ENCODE results near the gene ZNF423.

DNA sequence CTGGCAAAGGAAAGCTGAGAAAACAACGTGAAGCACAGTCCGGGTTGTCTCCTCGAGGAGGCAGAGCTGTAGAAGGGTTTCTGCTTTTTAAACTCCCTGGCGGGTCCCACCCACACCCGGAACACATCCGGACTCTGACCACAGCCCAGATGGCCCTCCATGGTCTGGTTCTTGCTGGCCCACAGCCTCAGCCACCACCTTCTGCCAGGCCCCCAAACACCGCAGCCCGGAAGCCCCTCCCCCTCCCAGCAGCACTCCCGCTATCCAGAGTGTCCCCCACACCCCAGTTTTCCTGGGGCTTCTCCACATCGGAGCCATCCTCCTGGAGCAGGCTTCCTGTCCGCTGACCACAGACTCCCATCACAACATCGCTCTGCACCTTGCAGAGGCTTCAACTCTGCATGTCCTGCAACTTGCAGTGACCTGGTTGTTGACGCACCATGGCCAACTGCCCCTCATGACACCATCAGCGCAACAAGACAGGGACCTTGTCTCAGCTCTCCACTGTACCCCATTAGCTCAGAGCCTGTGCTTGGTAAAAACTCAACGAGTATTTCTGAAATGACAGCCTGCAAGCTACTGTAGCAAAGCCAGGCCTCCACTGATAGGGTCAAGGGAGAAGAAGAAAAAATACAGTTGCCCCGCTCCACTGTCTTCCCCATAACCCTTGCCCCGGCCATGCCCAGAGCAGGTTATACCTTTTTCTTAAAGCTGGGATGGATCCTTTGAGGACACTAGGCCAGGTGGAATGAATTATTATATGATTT lies 352.5 kb downstream of the ZNF423 start:
- TF ChIP-seq, protein P1, sequence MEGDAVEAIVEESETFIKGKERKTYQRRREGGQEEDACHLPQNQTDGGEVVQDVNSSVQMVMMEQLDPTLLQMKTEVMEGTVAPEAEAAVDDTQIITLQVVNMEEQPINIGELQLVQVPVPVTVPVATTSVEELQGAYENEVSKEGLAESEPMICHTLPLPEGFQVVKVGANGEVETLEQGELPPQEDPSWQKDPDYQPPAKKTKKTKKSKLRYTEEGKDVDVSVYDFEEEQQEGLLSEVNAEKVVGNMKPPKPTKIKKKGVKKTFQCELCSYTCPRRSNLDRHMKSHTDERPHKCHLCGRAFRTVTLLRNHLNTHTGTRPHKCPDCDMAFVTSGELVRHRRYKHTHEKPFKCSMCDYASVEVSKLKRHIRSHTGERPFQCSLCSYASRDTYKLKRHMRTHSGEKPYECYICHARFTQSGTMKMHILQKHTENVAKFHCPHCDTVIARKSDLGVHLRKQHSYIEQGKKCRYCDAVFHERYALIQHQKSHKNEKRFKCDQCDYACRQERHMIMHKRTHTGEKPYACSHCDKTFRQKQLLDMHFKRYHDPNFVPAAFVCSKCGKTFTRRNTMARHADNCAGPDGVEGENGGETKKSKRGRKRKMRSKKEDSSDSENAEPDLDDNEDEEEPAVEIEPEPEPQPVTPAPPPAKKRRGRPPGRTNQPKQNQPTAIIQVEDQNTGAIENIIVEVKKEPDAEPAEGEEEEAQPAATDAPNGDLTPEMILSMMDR (IDR thresholded peaks at IDR 0.05; ENCODE audit: low read length) = no peak
- TF ChIP-seq EZH2 (optimal IDR thresholded peaks at IDR 0.05; ENCODE audit: low read depth, low read length) = no peak

Data from MM.1S (cell line).